A549 (cell line): Measurements from ENCODE around the gene SLF2.

ENCODE experiments used
- CTCF ChIP-seq: fragments of >200 bp; sonication (Bioruptor Twin); formaldehyde crosslinking; IDR thresholded peaks from 3 replicates; pipeline ENCODE4 v1.5.1; 2016
- EP300 ChIP-seq, 2 experiments: fragments of >200 bp; sonication (Bioruptor Twin); formaldehyde crosslinking; IDR thresholded peaks; 2 replicates in 1 of 2; 3 replicates in 1 of 2; pipeline ENCODE4 v1.6.1; 2016 to 2017
- MYC ChIP-seq: IDR thresholded peaks from 2 replicates; pipeline ENCODE4 v1.6.1; 2012; ENCODE audit warnings: mild to moderate bottlenecking, inconsistent platforms, low read length, improper control_type of control experiment, borderline replicate concordance
- PHF8 ChIP-seq: fragments of 200-600 bp; sonication (generic); IDR thresholded peaks from 2 replicates; pipeline ENCODE4 v1.6.1; 2016; ENCODE audit warnings: low read depth, mild to moderate bottlenecking, antibody characterized with exemption, moderate library complexity, borderline replicate concordance
- SREBF2 ChIP-seq: fragments of 450-650 bp; IDR thresholded peaks from 2 replicates; pipeline ENCODE4 v1.6.1; 2014; ENCODE audit warnings: mild to moderate bottlenecking, moderate library complexity

GRCh38 chr10:101011517-101012423 lies 99.0 kb downstream of the SLF2 start:
- TF ChIP-seq MYC (no peak), PHF8 (no peak), SREBF2 (no peak), CTCF (peak; percentile 27; the same call in 2 of the 3 replicates), EP300 (IDR thresholded peaks at IDR 0.05) (no peak)
